A549 (cell line): ENCODE data around the gene DDB1.

Source experiments
- JUNB ChIP-seq: fragments of >200 bp; sonication (Bioruptor Twin); formaldehyde crosslinking; IDR thresholded peaks from 2 replicates; pipeline ENCODE4 v1.6.1; 2016
- RNF2 ChIP-seq: fragments of 200-600 bp; sonication (generic); IDR thresholded peaks from 2 replicates; pipeline ENCODE4 v1.6.1; 2016; ENCODE audit warnings: low read depth, mild to moderate bottlenecking, antibody characterized with exemption, moderate library complexity, borderline replicate concordance
- TF ChIP-seq, protein P1 (sequence below): fragments of >200 bp; sonication (Bioruptor Twin); formaldehyde crosslinking; IDR thresholded peaks from 3 replicates; pipeline ENCODE4 v1.5.1; 2016

DNA sequence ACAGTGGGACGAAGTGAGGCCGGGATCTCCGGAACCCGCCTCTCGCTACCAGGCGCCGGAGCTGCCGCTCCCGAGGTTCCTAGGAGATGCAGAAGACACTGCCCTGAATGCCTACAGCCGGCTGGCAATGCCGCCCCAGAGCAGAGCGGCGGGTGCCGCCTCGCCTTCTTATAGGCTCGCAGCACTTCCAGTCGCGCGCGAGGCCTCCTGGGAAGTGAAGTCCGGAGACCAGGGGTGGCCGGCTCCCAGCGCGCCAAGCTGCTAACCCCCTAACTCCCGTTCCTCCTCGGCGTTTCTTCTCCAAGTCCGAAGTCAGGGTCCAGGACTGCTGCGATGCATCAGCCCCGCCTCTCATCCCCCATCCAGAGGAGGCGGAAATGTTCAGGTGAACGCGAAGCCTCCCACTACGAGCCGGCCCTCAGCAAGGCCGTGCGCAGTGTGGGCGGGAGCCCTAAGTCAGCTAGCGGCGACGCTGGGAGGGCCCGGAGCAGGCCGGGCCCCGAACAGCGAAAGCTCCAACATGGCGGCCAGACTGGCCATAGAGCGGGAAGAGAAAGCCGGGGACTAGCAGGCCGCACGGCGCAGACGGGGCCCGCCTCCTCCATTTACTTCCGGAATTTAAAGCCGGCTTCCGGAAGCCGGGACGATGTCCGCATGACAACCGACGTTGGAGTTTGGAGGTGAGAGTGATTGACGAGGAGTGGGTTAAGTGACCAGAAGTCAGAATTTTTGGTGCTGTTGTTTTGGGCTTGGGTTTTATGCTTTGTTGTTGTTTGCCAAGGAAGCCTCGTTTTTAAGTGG, 29.0 kb upstream of the DDB1 start, which contains the start of the genes CYB561A3 and TMEM138:
- TF ChIP-seq JUNB (no peak), RNF2 (no peak)
- TF ChIP-seq, protein P1, sequence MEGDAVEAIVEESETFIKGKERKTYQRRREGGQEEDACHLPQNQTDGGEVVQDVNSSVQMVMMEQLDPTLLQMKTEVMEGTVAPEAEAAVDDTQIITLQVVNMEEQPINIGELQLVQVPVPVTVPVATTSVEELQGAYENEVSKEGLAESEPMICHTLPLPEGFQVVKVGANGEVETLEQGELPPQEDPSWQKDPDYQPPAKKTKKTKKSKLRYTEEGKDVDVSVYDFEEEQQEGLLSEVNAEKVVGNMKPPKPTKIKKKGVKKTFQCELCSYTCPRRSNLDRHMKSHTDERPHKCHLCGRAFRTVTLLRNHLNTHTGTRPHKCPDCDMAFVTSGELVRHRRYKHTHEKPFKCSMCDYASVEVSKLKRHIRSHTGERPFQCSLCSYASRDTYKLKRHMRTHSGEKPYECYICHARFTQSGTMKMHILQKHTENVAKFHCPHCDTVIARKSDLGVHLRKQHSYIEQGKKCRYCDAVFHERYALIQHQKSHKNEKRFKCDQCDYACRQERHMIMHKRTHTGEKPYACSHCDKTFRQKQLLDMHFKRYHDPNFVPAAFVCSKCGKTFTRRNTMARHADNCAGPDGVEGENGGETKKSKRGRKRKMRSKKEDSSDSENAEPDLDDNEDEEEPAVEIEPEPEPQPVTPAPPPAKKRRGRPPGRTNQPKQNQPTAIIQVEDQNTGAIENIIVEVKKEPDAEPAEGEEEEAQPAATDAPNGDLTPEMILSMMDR = no peak
